HepG2 (cell line): ENCODE measurements around the gene TTC23. TPM values are rescaled to one million over a fixed set of nuclear protein-coding genes. Genes with fewer than 3 reads are reported as not detected.

ENCODE experiments used
- ARID2 ChIP-seq: sonication (generic); formaldehyde crosslinking; IDR thresholded peaks from 2 replicates; pipeline ENCODE4 v1.8.1; 2022; ENCODE audit warnings: mild to moderate bottlenecking, missing genetic modification reagents, borderline replicate concordance
- CAMTA2 ChIP-seq: sonication (generic); formaldehyde crosslinking; IDR thresholded peaks from 2 replicates; pipeline ENCODE4 v1.4.0; 2020; ENCODE audit warnings: mild to moderate bottlenecking, missing genetic modification reagents, borderline replicate concordance
- E2F5 ChIP-seq: sonication (generic); formaldehyde crosslinking; conservative IDR thresholded peaks from 2 replicates; pipeline ENCODE4 v1.4.0; 2020; ENCODE audit warnings: missing genetic modification reagents
- FIP1L1 ChIP-seq: fragments of 200-400 bp; formaldehyde crosslinking; IDR thresholded peaks from 2 replicates; pipeline ENCODE4 v1.6.1; 2018; ENCODE audit warnings: low read depth, mild to moderate bottlenecking, low read length, moderate library complexity, borderline replicate concordance; ENCODE audit not compliant: insufficient read depth
- PAF1 ChIP-seq: IDR thresholded peaks from 2 replicates; pipeline ENCODE4 v1.6.1; 2016; ENCODE audit warnings: missing genetic modification reagents, missing compliant biosample characterization
- RAD21 ChIP-seq: fragments of 450-650 bp; formaldehyde crosslinking; IDR thresholded peaks from 2 replicates; pipeline ENCODE4 v1.5.0; 2020; ENCODE audit warnings: mild to moderate bottlenecking
- RERE ChIP-seq: IDR thresholded peaks from 2 replicates; pipeline ENCODE4 v1.6.1; 2016; ENCODE audit warnings: low read depth, missing genetic modification reagents, missing compliant biosample characterization
- ZNF841 ChIP-seq: sonication (generic); formaldehyde crosslinking; IDR thresholded peaks from 2 replicates; pipeline ENCODE4 v1.8.1; 2023; ENCODE audit warnings: missing genetic modification reagents, borderline replicate concordance
- ZNF879 ChIP-seq: sonication (generic); formaldehyde crosslinking; IDR thresholded peaks from 2 replicates; pipeline ENCODE4 v1.8.1; 2023; ENCODE audit warnings: missing genetic modification reagents
- ZNF883 ChIP-seq: sonication (generic); formaldehyde crosslinking; IDR thresholded peaks from 2 replicates; pipeline ENCODE4 v1.5.1; 2020; ENCODE audit warnings: mild to moderate bottlenecking, missing genetic modification reagents; ENCODE audit errors: not compliant biosample characterization
- polyA plus RNA-seq, 8 experiments: library from polyadenylated mRNA; depleted of rRNA in 3 of 8; stranded (reverse) in 7 of 8; unstranded in 1 of 8; fragments of >200 nt; fragmentation: Illumina TruSeq in 4 of 8; extraction: Trizol in 4 of 8; gene quantifications; 2 replicates each; pipeline versions ENCODE4 v1.2.1 to v1.2.3, GENCODE V29; 2011 to 2016; ENCODE audit warnings: low read depth in 4 of 8, missing spikeins in 1 of 8, mixed read lengths in 1 of 8; ENCODE audit not compliant: insufficient read depth in 1 of 8
- total RNA-seq, 5 experiments: library from RNA; depleted of rRNA; stranded (reverse); fragments of >200 nt; fragmentation: Illumina TruSeq; extraction: Trizol; gene quantifications; 2 replicates each; pipeline ENCODE4 v1.2.3, GENCODE V29; 2016; ENCODE audit warnings: low read depth in 1 of 5
- TF ChIP-seq, protein P1 (sequence below): sonication (generic); formaldehyde crosslinking; IDR thresholded peaks from one replicate; pipeline ENCODE4 v1.5.1; 2020; ENCODE audit warnings: mild to moderate bottlenecking, missing genetic modification reagents; ENCODE audit errors: not compliant biosample characterization
- TF ChIP-seq, protein P2 (sequence below): sonication (generic); formaldehyde crosslinking; IDR thresholded peaks from 2 replicates; pipeline ENCODE4 v1.5.1; 2020; ENCODE audit warnings: missing genetic modification reagents, mild to moderate bottlenecking, borderline replicate concordance

TTC23 gene
- total and polyA plus RNA-seq, 2 of the 13 experiments (the other 11 are each of a cell fraction or from before 2014, with no cell fraction given): 1.6 to 11.7 TPM

GRCh38 chr15:99123713-99124451 lies 125.5 kb downstream of the TTC23 start (continued):
- TF ChIP-seq, protein P1, sequence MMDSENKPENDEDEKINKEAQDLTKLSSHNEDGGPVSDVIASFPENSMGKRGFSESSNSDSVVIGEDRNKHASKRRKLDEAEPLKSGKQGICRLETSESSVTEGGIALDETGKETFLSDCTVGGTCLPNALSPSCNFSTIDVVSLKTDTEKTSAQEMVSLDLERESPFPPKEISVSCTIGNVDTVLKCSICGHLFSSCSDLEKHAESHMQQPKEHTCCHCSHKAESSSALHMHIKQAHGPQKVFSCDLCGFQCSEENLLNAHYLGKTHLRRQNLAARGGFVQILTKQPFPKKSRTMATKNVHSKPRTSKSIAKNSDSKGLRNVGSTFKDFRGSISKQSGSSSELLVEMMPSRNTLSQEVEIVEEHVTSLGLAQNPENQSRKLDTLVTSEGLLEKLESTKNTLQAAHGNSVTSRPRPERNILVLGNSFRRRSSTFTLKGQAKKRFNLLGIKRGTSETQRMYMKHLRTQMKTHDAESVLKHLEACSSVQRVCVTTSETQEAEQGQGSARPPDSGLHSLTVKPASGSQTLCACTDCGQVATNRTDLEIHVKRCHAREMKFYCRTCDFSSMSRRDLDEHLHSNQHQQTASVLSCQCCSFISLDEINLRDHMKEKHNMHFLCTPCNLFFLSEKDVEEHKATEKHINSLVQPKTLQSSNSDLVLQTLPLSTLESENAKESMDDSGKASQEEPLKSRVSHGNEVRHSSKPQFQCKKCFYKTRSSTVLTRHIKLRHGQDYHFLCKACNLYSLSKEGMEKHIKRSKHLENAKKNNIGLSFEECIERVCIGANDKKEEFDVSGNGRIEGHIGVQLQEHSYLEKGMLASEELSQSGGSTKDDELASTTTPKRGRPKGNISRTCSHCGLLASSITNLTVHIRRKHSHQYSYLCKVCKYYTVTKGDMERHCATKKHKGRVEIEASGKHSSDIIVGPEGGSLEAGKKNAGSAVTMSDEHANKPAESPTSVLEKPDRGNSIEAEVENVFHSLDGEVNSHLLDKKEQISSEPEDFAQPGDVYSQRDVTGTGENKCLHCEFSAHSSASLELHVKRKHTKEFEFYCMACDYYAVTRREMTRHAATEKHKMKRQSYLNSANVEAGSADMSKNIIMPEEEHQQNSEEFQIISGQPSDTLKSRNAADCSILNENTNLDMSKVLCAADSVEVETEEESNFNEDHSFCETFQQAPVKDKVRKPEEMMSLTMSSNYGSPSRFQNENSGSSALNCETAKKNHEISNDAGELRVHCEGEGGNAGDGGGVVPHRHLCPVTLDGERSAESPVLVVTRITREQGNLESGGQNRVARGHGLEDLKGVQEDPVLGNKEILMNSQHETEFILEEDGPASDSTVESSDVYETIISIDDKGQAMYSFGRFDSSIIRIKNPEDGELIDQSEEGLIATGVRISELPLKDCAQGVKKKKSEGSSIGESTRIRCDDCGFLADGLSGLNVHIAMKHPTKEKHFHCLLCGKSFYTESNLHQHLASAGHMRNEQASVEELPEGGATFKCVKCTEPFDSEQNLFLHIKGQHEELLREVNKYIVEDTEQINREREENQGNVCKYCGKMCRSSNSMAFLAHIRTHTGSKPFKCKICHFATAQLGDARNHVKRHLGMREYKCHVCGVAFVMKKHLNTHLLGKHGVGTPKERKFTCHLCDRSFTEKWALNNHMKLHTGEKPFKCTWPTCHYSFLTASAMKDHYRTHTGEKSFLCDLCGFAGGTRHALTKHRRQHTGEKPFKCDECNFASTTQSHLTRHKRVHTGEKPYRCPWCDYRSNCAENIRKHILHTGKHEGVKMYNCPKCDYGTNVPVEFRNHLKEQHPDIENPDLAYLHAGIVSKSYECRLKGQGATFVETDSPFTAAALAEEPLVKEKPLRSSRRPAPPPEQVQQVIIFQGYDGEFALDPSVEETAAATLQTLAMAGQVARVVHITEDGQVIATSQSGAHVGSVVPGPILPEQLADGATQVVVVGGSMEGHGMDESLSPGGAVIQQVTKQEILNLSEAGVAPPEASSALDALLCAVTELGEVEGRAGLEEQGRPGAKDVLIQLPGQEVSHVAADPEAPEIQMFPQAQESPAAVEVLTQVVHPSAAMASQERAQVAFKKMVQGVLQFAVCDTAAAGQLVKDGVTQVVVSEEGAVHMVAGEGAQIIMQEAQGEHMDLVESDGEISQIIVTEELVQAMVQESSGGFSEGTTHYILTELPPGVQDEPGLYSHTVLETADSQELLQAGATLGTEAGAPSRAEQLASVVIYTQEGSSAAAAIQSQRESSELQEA (CRISPR knock-in tag): no peak
- no peak for TF ChIP-seq FIP1L1
- no peak for TF ChIP-seq RERE (CRISPR knock-in tag)
- no peak for TF ChIP-seq ZNF841 (CRISPR knock-in tag)
- no peak for TF ChIP-seq E2F5 (CRISPR knock-in tag)
- TF ChIP-seq ARID2: no peak
- no peak for TF ChIP-seq PAF1 (CRISPR knock-in tag)
- no peak for TF ChIP-seq CAMTA2
- TF ChIP-seq RAD21 (CRISPR knock-in tag): peak; percentile 14; the same call in 1 of the 2 replicates
- TF ChIP-seq, protein P2, sequence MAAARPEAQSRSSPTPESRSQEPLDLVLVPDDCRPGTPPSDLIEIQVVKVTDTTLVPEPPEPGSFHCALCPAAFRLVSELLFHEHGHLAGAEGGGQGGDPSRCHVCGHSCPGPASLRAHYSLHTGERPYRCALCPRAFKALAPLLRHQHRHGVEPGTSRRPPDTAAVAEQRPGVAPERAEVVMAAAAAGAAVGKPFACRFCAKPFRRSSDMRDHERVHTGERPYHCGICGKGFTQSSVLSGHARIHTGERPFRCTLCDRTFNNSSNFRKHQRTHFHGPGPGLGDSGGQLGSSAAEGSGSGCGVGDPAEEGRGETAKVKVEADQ (CRISPR knock-in tag): no peak
- no peak for TF ChIP-seq ZNF883
- no peak for TF ChIP-seq ZNF879 (CRISPR knock-in tag)
